ENCODE data around the gene SIK3.

SIK3 gene

GRCh38 chr11:116798368-116798767, 299.9 kb downstream of the SIK3 start:
- Histone ChIP-seq H3K9me3 (ENCODE audit: control extremely low read depth in 1 of 5, control insufficient read depth in 4 of 5, insufficient read depth in 2 of 5, low read depth in 1 of 5, low read length in 4 of 5) (no peaks in the 10 kb centered on the region), H3K36me3 (ENCODE audit: control insufficient read depth in 4 of 4, insufficient read depth in 4 of 4, low read length in 3 of 4) (no peaks in the 10 kb centered on the region), H3K4me1 (ENCODE audit: control extremely low read depth in 1 of 4, control insufficient read depth in 4 of 4, insufficient read depth in 4 of 4, low read length in 3 of 4) (no peaks in the 10 kb centered on the region), H3K4me3 (ENCODE audit: control insufficient read depth in 1 of 7, extremely low read depth in 1 of 7, insufficient read depth in 4 of 7, low read depth in 2 of 7, low read length in 6 of 7) (no peak overlapping the region), H3K27ac (ENCODE audit: insufficient read depth in 1 of 2, low read depth in 1 of 2, low read length in 2 of 2, poor library complexity in 1 of 2, severe bottlenecking in 2 of 2) (no peak overlapping the region), H3K27me3 (replicated peaks in 2 of 5; ENCODE audit: control insufficient read depth in 4 of 5, insufficient read depth in 5 of 5, low read length in 4 of 5) (no peaks in the 10 kb centered on the region)
- no peak for DNase-seq
- POLR2A ChIA-PET: no interaction called here
- 98% methylated on average over 5 of the region's 5 CpGs for WGBS (ENCODE audit: insufficient coverage)
- CTCF ChIA-PET: interaction anchor here (1.5 to 1.8 kb wide), 2 partner anchors 8 to 35 kb away, joined by 6 to 7 read pairs; partner anchors contain the start of gene APOA5

GRCh38 chr11:116797816-116798215, 300.4 kb downstream of the SIK3 start:
- H3K9me3 ChIP-seq (ENCODE audit: control extremely low read depth in 1 of 5, control insufficient read depth in 4 of 5, insufficient read depth in 2 of 5, low read depth in 1 of 5, low read length in 4 of 5): no peaks in the 10 kb centered on the region
- no peak overlapping the region for H3K4me3 ChIP-seq (ENCODE audit: control insufficient read depth in 1 of 7, extremely low read depth in 1 of 7, insufficient read depth in 4 of 7, low read depth in 2 of 7, low read length in 6 of 7)
- H3K4me1 ChIP-seq (ENCODE audit: control extremely low read depth in 1 of 4, control insufficient read depth in 4 of 4, insufficient read depth in 4 of 4, low read length in 3 of 4): no peaks in the 10 kb centered on the region
- 100% methylated on average over 1 of the region's 5 CpGs for WGBS (ENCODE audit: insufficient coverage)
- ChIA-PET CTCF (no interaction called here), POLR2A (no interaction called here)
- DNase-seq: no peak
- H3K36me3 ChIP-seq (ENCODE audit: control insufficient read depth in 4 of 4, insufficient read depth in 4 of 4, low read length in 3 of 4): no peaks in the 10 kb centered on the region
- H3K27me3 ChIP-seq (replicated peaks in 2 of 5; ENCODE audit: control insufficient read depth in 4 of 5, insufficient read depth in 5 of 5, low read length in 4 of 5): no peaks in the 10 kb centered on the region
- no peak overlapping the region for H3K27ac ChIP-seq (ENCODE audit: insufficient read depth in 1 of 2, low read depth in 1 of 2, low read length in 2 of 2, poor library complexity in 1 of 2, severe bottlenecking in 2 of 2)

- Histone ChIP-seq H3K27me3 (replicated peaks in 2 of 5; ENCODE audit: control insufficient read depth in 4 of 5, insufficient read depth in 5 of 5, low read length in 4 of 5) (no peaks in the 10 kb centered on the region), H3K4me1 (ENCODE audit: control extremely low read depth in 1 of 4, control insufficient read depth in 4 of 4, insufficient read depth in 4 of 4, low read length in 3 of 4) (peaks cover 0 to 4% (median 2%) of the 10 kb centered on the region in 4 experiments), H3K9me3 (ENCODE audit: control extremely low read depth in 1 of 5, control insufficient read depth in 4 of 5, insufficient read depth in 2 of 5, low read depth in 1 of 5, low read length in 4 of 5) (no peaks in the 10 kb centered on the region), H3K4me3 (ENCODE audit: control insufficient read depth in 1 of 7, extremely low read depth in 1 of 7, insufficient read depth in 4 of 7, low read depth in 2 of 7, low read length in 6 of 7) (no peak overlapping the region), H3K36me3 (ENCODE audit: control insufficient read depth in 4 of 4, insufficient read depth in 4 of 4, low read length in 3 of 4) (no peaks in the 10 kb centered on the region), H3K27ac (ENCODE audit: insufficient read depth in 1 of 2, low read depth in 1 of 2, low read length in 2 of 2, poor library complexity in 1 of 2, severe bottlenecking in 2 of 2) (no peak overlapping the region)
- ChIA-PET CTCF (interaction anchor here (1.1 to 1.3 kb wide), 2 partner anchors 39 to 309 kb away, joined by 3 to 4 read pairs; no protein-coding TSS in a partner anchor), POLR2A (no interaction called here)
- no CpG with 5 or more reads among the region's 1 CpG for WGBS (ENCODE audit: insufficient coverage)
- DNase-seq: no peak
Observed at GRCh38 chr11:116796548-116796947, 301.7 kb downstream of the SIK3 start.

- Histone ChIP-seq H3K4me1 (ENCODE audit: control extremely low read depth in 1 of 4, control insufficient read depth in 4 of 4, insufficient read depth in 4 of 4, low read length in 3 of 4) (peaks cover 0 to 11% (median 6%) of the 10 kb centered on the region in 4 experiments), H3K27me3 (replicated peaks in 2 of 5; ENCODE audit: control insufficient read depth in 4 of 5, insufficient read depth in 5 of 5, low read length in 4 of 5) (peaks cover 0 to under 1% (median 0%) of the 10 kb centered on the region in 5 experiments), H3K9me3 (ENCODE audit: control extremely low read depth in 1 of 5, control insufficient read depth in 4 of 5, insufficient read depth in 2 of 5, low read depth in 1 of 5, low read length in 4 of 5) (no peaks in the 10 kb centered on the region), H3K36me3 (ENCODE audit: control insufficient read depth in 4 of 4, insufficient read depth in 4 of 4, low read length in 3 of 4) (no peaks in the 10 kb centered on the region), H3K4me3 (ENCODE audit: control insufficient read depth in 1 of 7, extremely low read depth in 1 of 7, insufficient read depth in 4 of 7, low read depth in 2 of 7, low read length in 6 of 7) (no peak overlapping the region), H3K27ac (ENCODE audit: insufficient read depth in 1 of 2, low read depth in 1 of 2, low read length in 2 of 2, poor library complexity in 1 of 2, severe bottlenecking in 2 of 2) (no peak overlapping the region)
- DNase-seq: no peak
- WGBS (ENCODE audit: insufficient coverage): 89% methylated on average over 1 of the region's 2 CpGs
- CTCF ChIA-PET: interaction anchor here (9.0 to 9.8 kb wide), 2 partner anchors 40 to 313 kb away, joined by 109 to 134 read pairs; partner anchors contain the start of gene APOA1
- POLR2A ChIA-PET: no interaction called here
Observed at GRCh38 chr11:116794851-116795250, 303.4 kb downstream of the SIK3 start.

GRCh38 chr11:116793772-116794097, 304.5 kb downstream of the SIK3 start:
- no peak overlapping the region for H3K27ac ChIP-seq (ENCODE audit: insufficient read depth in 1 of 2, low read depth in 1 of 2, low read length in 2 of 2, poor library complexity in 1 of 2, severe bottlenecking in 2 of 2)
- no peak for DNase-seq
- H3K4me3 ChIP-seq (ENCODE audit: control insufficient read depth in 1 of 7, extremely low read depth in 1 of 7, insufficient read depth in 4 of 7, low read depth in 2 of 7, low read length in 6 of 7): no peak overlapping the region
- no peaks in the 10 kb centered on the region for H3K36me3 ChIP-seq (ENCODE audit: control insufficient read depth in 4 of 4, insufficient read depth in 4 of 4, low read length in 3 of 4)
- H3K9me3 ChIP-seq (ENCODE audit: control extremely low read depth in 1 of 5, control insufficient read depth in 4 of 5, insufficient read depth in 2 of 5, low read depth in 1 of 5, low read length in 4 of 5): no peaks in the 10 kb centered on the region
- ChIA-PET CTCF (interaction anchor here (0.5 to 9.8 kb wide), 10 partner anchors 11 to 433 kb away, joined by 3 to 134 read pairs (median 4); partner anchors contain the start of gene APOA1), POLR2A (no interaction called here)
- peaks cover 0 to 11% (median 6%) of the 10 kb centered on the region in 4 experiments for H3K4me1 ChIP-seq (ENCODE audit: control extremely low read depth in 1 of 4, control insufficient read depth in 4 of 4, insufficient read depth in 4 of 4, low read length in 3 of 4)
- WGBS (ENCODE audit: insufficient coverage): 100% methylated on average over 1 of the region's 1 CpG
- H3K27me3 ChIP-seq (replicated peaks in 2 of 5; ENCODE audit: control insufficient read depth in 4 of 5, insufficient read depth in 5 of 5, low read length in 4 of 5): peaks cover 0 to 2% (median 0%) of the 10 kb centered on the region in 5 experiments
